ENCODE data around the gene LNPK.
"Not testable (repeated sequence)": the region's sequence is repeated elsewhere in the genome, so short reads cannot be mapped to it uniquely, and the experiment has no call there.

Gene LNPK

DNA sequence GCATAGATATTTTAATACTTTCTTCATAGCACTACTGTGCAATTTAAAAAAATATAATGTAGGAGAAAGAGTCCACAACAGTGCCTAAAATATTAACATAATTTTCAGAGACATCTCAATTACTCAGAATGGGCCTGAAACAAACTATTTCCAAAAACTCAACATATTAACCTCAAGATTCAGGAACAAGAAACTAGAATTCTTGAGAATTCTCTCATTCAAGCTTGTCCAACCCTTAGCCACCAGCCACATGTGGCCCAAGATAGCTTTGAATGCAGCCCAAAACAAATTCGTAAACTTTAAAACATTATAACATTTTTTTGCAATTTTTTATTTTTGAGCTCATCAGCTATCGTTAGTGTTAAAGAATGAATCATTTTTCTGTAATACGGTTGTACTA is 35.2 kb downstream of the LNPK start:
- no peak for DNase-seq (ENCODE audit: low spot score)

DNA sequence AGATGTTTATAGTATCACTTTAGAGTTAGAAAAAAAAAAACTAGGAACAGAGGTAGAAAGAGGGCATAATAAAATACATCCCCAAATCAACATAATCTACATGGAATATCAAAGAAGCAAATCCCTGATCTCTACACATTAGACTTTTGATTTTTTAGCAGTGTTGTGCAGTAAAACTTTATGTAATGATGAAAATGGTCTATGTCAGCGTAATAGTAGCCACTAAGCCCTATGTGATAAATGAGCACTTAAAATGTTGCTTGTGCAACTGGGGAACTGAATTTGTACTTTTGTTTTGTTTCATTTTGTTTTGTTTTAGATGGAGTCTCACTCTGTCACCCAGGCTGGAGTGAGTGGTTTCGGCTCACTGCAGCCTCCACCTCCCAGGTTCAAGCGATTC is 36.3 kb downstream of the LNPK start:
- no peak for DNase-seq (ENCODE audit: low spot score)

DNA sequence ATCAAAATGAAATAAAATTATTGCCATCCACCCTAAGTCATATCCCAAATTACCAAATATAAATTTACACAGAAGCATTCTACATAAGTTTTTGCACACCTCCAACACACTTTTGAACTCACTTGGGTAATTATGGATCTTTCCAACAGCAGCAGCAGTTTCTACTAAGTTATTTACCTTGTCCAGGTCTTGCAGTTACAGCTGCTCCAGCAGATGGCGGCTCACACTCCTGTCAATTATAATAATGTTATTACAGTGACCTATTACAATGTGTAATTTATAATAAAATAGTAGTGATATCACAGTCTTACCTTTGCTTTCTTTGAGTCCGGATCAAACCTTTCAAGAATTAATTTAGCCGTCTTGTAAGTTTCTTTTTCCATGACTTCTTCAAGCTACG is 37.9 kb downstream of the LNPK start:
- no peak for DNase-seq (ENCODE audit: low spot score)

DNA sequence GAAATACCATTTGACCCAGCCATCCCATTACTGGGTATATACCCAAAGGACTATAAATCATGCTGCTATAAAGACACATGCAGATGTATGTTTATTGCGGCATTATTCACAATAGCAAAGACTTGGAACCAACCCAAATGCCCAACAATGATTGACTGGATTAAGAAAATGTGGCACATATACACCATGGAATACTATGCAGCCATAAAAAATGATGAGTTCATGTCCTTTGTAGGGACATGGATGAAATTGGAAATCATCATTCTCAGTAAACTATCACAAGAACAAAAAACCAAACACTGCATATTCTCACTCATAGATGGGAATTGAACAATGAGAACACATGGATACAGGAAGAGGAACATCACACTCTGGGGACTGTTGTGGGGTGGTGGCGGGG is 38.9 kb downstream of the LNPK start:
- not testable (repeated sequence) for DNase-seq (ENCODE audit: low spot score)

DNA sequence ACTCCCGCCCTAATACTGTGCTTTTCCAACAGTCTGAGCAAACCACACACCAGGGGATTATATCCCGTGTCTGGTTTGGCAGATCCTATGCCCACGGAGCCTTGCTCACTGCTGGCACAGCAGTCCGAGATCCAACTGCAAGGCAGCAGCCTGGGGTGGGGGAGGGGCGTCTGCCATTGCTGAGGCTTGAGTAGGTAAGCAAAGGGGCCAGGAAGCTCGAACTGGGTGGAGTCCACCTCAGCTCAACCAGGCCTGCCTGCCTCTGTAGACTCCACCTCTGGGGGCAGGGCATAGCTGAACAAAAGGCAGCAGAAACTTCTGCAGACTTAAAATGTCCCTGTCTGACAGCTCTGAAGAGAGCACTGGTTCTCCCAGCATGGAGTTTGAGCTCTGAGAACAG is 44.2 kb downstream of the LNPK start:
- no peak for DNase-seq (ENCODE audit: low spot score)

DNA sequence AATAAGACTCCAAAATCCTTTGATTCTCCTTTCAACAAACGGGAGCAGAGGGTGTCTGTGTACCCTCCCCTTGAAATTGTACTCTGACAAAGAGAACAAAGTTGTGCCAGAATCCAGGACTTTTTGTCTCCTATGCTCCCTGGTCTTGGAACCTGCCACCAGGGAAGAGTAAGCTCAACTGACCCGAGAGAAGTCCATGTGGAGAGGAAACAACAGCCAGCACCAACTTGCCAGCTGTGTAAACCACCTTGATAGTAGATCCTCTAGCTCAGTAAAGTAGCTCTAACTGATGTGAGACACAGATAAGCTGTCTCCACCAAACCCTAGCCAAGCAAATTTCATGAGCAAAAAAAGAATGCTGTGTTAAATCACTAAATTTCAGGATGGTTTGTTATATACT is 46.9 kb downstream of the LNPK start:
- DNase-seq (ENCODE audit: low spot score): no peak

DNA sequence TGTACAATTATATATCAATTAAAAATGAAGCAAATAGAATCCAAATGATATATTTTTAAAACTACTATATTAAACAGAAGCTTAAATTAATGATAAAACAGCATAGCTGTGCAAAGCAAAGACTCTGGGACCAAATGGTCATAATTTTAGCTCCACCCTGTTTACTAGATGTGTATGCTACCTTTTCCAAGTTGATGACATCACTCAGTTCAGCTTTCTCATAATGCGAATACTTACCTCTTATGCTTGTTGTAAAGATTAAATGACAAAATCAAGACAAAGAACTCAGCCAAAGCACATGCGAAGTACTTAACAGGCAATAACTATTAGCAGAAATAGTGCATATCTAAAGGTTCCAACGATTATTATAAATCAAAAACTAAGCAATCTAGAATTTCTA is 51.6 kb downstream of the LNPK start:
- DNase-seq (ENCODE audit: low spot score): no peak

DNA sequence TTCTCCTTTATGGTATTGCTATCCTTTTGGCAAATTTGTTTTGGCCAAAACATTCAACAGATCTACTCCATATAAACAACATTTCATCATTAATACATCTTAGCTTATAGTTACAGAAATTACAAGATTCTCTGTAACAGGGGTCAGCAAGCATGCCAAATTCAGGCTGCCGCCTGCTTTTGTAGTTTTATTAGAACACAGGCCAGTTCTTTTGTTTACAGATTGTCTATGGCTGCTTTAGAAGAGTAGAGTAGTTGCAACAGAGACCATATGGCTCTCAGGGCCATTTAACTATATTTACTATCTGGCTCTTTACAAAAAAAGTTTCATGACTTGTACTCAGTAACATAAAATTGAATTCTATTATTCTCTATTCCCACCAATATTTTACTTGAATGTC is 53.9 kb downstream of the LNPK start:
- no peak for DNase-seq (ENCODE audit: low spot score)

DNA sequence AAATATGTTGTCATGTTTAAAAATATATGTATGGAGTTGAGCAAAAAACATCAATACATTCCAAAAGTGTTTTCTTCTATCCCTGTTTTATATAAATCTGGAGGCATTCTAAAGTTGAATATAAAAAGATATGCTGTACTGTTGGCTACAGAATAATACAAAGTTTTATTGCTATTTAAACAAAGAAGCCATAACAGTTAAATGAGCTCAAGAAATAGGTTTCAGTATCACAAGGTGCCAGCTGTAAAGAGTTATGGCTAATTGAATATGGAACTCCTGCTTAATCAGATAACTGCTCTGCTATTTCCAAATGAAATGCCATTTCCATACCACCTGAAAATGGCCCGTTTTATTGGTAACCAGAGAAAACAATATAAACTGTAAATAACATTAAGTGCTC is 55.0 kb downstream of the LNPK start:
- DNase-seq (ENCODE audit: low spot score): no peak

DNA sequence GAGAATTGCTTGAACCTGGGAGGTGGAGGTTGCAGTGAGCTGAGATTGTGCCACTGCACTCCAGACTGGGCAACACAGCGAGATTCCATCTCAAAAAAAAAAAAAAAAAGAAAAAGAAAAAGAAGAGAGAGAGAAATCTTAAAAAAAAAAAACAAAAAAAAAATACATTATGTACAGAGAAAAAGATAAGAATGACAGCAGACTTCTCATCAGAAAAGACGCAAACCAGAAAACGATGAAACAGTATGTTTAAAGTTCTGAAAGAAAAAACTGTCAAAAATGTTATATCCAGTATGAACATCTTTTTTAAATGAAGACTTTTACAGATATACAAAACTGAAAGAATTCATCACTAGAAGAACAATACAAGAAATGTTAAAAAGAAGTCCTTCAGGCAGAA is 60.4 kb downstream of the LNPK start:
- DNase-seq (ENCODE audit: low spot score): no peak

DNA sequence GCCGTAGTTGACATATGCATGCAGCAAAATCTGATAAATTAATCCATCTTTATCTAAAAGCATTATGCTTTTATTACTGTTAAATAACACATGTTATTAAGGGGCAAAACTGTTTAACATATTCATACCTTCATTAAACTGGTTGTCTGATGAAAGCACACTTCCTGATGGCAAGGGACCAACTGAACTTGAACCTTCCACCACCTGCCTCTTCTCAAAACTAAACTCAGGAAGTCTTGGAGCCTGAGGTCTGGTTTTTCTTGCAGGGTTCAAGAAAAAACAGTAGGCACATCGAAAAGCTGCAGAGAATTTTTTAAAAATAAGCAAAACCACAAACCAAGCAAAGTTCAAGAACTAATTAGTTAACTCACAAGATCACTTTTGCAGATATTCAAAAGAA is 64.9 kb downstream of the LNPK start:
- no peak for DNase-seq (ENCODE audit: low spot score)

DNA sequence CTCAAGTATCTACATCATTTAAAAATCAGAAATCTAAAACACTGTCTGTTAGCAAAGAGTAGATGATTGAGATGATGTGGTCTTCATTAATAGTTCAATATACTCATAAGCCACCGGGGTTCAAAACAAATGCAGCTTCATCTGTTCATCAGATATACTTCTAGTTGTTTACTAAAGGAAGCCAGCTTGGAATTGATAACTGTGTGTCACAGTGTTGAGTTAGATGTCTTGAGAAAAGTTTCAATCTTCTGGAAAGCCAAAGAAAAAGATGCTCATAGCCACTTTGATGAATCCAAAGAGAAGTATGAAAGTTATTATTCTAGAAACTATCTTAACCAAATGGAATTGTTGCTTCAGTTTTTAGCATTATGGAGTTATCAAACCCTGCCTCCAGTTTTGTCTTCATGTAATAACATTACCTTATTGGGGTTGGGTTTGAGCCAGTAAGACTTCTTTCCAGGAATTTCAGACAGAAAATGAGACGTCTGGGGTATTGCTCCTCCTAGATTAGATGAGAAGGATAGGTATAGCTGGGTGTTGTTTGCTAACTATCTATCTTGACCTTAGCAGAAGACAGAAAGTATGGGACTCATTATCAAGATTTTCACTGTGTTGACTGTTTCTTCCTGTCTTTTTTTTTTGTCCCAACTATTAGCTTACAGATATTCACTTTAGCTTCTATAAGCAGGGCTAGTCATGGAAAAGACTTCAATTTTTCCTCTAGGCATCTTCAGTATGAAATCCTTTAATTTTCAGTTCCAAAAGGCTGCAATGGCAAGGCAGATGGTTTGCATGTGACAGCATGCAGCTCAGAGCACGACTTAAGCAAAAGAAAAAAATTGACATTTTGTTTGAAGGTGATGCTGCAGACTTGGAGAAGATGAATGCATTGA is 66.5 kb downstream of the LNPK start:
- no peak for DNase-seq (ENCODE audit: low spot score)

DNA sequence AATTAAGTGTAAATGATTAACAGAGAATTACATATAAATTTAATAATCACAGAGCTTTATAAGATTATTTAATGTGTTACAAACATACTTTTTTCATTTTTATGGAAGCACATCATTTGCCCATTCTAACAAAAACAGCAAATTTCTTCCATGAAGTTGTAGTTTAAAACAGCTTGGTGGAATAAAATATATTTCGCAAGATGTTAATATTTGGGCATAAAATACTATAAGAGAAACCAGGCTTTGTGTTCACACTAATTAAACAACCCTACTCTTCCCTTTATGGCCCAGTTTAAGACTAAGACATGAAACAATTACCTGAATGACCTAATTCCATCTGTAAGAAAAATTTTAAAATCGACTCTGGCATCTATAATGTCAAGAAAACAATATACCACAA is 69.4 kb downstream of the LNPK start:
- no peak for DNase-seq (ENCODE audit: low spot score)

DNA sequence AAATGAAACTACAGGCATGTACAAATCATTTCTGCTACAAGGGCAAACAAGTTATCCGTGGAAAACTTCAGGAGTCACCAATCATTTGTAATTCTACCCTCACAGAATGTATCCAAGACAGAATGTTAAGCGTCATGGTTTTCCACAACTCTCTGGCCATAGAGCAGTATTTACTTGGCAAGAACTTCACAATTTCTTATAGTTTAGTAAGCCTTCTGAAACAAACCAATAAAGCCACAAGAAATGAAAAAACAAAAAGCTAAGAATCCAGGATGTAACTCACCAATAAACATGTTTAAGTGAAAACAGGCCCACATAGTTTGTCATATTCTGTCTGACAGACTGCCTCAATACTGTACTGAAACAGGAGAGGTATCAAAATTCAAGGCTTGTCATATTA is 70.3 kb downstream of the LNPK start:
- DNase-seq (ENCODE audit: low spot score): no peak

DNA sequence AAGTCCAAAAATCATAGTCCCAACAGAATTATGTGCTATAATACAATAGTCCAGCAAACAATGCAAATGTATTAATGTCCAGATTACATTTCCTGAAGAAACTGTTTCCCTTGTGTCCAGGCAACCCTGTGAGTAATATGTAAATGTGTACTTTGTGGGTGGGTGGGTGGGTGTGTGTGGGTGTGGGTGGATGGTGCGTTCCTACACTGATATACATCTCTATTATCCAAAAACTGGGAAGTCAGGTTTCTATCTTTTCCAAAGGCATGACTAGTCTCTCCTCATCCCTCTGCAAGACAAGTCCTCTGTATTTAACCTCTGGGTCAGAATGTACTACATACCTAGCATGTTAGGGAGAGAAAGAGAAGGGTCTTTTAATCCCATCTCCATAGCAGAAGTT is 71.6 kb downstream of the LNPK start:
- no peak for DNase-seq (ENCODE audit: low spot score)

DNA sequence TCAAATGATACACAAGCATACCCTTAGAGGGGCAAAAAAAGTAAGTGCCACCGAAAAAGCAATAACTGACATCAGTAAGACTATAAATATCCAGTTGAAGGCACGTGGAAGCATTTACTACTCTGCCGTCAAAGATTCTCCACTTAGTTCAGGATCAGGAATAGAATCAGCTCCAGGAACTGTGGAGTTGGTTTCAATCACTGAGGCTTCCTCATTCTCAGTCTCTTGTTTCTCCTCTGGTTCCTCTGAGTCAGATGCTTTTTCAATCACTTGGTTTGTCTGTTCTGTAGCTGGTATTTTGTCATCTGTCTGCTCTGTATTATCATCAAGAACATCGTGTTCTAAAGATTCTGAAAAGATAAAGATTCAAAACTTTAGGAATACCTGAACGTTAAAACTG is 72.2 kb downstream of the LNPK start:
- no peak for DNase-seq (ENCODE audit: low spot score)

DNA sequence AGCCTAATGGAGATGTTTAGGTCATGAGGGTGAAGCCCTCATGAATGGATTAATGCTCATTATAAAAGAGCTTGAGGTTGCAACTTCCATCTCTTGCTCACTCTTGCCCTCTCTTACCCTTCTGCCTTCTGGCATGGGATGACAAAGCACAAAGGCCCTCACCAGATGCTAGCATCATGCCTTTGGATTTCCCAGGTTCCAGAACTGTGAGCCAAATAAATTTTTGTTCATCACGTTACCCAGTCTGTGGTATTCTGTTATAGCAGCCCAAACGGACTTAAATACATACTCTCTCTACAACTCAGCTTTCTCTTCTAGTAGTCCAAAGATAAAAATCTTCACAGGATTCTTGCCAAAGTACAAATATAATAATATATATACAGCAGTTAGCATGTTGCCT is 75.8 kb downstream of the LNPK start:
- DNase-seq (ENCODE audit: low spot score): no peak

DNA sequence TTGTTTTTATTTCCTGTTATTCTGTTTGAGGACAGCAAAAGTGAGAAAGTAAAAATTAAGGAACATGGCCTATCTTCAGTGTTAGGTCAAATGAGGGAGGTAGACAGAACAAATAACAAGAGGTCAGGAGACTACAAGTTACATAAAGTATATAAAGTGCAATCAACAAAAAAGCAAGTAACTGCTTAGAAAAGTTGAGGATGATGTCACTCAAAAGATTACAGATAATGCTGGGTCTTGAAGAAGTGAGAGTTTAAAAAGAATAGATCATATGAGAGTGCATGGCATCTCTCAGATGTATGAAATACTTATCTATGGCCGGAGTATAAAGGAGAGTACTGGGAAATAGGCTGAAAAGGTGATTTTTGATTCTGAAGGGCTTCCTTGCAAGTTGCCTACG is 79.9 kb downstream of the LNPK start:
- no peak for DNase-seq (ENCODE audit: low spot score)

DNA sequence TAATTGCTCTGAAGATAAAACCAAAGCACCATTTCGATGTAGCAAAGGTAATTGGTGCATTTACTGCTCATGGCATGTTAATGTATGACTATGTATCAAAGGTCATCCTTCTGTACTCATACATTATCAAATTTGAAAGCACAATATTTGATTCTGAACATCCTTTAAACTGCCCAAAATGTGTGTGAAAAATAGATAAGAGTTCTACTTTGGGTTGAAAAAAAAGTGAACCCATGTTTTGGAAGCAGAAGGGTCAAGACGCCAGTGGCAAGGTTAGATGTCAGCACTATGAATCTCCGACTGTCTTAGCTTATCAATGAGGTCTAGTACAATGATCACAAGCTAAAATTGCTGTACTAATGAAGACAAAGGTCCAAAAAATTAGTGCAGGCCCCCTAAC is 83.1 kb downstream of the LNPK start:
- DNase-seq (ENCODE audit: low spot score): no peak

DNA sequence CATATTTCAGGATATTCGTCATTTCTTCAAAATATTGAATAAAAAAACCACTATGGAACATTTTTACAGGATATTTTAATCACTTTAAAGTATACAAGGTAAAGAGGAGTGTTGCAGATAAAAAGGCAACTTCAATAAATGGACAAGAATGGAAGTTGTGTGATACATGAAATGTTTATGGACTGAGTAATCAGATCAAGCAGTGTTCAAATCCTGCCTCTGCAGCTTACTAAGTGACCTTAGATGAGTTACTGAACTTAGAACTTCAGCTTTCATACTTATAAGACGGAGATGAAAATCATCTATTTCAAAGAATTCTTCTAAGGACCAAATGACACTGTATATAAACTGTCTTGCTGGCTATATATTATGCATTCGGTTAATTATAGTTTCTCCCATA is 87.2 kb downstream of the LNPK start:
- DNase-seq (ENCODE audit: low spot score): no peak

DNA sequence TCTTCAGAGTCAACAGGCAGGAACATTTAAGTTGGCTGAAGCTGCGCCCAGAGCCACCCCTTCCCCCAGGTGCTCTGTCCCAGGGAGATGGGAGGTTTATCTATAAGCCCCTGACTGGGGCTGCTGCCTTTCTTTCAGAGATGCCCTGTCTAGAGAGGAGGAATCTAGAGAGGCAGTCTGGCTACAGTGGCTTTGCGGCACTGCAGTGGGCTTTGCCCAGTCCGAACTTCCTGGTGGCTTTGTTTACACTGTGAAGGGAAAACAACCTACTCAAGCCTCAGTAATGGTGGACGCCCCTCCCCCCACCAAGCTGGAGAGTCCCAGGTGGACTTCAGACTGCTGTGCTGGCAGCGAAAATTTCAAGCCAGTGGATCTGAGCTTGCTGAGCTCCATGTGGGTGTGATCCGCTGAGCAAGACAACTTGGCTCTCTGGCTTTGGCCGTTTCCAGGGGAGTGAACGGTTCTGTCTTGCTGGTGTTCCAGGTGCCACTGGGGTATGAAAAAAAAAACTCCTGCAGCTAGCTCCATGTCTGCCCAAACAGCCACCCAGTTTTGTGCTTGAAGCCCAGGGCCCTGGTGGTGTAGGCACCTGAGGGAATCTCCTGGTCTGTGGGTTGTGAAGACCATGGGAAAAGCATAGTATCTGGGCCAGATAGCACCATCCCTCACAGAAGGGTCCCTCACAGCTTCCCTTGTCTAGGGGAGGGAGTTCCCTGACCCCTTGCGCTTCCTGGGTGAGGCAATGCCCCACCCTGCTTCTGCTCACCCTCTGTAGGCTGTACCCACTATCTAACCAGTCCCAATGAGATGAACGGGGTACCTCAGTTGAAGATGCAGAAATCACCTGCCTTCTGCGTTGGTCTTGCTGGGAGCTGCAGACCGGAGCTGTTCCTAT is 88.0 kb downstream of the LNPK start:
- DNase-seq (ENCODE audit: low spot score): not testable (repeated sequence)

DNA sequence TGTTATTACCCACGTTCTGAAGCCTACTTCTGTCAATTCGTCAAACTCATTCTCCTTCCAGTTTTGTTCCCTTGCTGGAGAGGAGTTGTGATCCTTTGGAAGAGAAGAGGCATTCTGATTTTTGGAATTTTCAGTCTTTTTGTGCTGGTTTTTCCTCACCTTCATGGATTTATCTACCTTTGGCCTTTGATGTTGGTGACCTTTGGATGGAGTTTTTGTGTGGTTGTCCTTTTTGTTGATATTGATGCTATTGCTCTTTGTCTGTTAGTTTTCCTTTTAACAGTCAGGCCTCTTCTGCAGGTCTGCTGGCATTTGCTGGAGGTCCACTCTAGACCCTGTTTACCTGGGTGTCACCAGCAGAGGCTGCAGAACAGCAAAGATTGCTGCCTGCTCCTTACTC is 88.8 kb downstream of the LNPK start:
- not testable (repeated sequence) for DNase-seq (ENCODE audit: low spot score)

DNA sequence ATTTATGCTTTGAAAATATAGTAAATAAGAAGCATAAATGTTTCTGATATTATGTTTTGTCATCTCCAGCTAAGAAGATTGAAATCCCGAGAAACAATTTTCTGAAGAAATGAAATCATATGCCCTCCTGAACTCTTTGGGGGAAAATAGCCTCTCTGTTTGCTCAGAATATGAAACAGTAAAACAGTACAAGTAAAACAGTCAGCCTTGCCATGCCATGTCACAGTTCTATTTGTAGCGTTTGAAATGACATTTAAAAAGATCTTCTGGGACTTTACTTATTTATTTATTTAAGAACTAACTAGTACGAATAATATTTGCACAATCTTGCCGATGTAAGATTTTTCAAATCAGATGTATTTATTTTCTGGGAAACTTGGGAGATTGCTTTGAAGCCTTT is 98.0 kb downstream of the LNPK start:
- DNase-seq (ENCODE audit: low spot score): no peak

All from putamen (tissue), 1 donor.